HG03354 (cell line): ENCODE measurements around the gene MX2.

ENCODE experiments used
- ATAC-seq: cut with Tn5 transposase; IDR thresholded peaks from one replicate; pipeline ENCODE4 v1.9.1; 2021; ENCODE audit warnings: mild to moderate bottlenecking; ENCODE audit not compliant: unreplicated experiment, poor library complexity, severe bottlenecking

Gene MX2

DNA sequence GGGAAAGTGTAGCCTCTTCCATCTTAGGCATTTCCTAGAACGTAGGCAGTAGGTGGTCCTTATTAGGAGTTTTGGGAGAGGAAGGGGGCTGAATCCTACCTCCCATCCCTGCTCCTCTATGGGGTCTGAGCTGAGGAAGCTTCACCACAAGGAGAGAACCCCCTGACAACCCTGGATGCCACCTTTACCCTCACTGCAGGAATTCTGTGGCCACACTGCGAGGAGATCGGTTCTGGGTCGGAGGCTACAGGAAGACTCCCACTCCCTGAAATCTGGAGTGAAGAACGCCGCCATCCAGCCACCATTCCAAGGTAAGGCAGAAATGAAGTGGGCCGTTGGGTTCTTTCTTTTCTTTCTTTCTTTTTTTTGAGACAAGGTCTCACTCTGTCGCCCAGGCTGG lies 65.7 kb downstream of the MX2 start:
- ATAC-seq, result no peak

DNA sequence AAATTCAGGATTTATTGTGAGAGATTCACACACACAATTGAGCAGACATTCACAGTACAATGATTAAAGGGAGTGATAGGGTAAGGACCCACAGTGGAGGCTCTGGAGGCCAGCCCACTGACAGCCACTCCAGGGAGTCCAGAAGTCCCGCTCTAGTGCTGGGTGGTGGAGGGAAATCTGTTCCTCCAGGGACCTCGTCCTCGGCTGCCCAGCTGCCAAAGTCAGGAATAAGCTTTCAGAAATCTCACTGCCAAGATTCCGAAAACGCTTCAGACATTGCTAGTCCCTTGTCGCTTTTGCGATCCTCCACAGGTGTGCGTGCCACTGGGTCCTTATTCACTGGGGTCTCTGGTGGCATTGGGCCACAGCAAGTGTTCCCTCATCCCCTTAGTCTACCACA lies 66.5 kb downstream of the MX2 start:
- no peak for ATAC-seq

GRCh38 chr21:41428847-41429246 lies 67.0 kb downstream of the MX2 start:
- no peak for ATAC-seq

- ATAC-seq, result no peak
Measured at GRCh38 chr21:41429305-41429704, 67.5 kb downstream of the MX2 start.

DNA sequence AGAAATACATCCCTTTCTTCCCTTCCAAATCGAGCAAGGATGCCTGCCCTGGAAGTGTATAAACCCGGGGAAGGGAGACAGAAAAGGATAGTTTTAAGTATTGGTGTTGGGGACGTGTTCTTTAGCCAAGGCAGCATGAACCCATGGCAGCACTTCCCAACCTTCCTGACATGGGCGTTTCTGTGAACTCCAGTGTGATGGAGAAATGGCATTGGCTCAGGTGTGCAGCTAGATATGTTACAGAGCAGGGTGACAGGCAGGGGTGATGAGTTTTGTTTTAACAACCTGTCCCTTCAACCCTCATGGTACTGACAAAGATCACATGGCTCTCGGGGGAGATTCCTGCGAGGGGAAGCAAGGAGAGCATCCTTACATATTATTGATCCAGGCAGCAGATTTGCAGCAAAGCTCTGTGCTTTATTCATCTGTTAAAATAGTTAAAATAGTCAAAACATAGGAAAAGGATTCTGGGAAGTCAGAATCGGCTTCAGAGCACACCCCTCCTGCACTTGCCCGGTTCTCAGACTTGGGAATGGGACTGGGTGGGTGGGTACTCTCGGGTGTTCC lies 68.2 kb downstream of the MX2 start:
- no peak for ATAC-seq

DNA sequence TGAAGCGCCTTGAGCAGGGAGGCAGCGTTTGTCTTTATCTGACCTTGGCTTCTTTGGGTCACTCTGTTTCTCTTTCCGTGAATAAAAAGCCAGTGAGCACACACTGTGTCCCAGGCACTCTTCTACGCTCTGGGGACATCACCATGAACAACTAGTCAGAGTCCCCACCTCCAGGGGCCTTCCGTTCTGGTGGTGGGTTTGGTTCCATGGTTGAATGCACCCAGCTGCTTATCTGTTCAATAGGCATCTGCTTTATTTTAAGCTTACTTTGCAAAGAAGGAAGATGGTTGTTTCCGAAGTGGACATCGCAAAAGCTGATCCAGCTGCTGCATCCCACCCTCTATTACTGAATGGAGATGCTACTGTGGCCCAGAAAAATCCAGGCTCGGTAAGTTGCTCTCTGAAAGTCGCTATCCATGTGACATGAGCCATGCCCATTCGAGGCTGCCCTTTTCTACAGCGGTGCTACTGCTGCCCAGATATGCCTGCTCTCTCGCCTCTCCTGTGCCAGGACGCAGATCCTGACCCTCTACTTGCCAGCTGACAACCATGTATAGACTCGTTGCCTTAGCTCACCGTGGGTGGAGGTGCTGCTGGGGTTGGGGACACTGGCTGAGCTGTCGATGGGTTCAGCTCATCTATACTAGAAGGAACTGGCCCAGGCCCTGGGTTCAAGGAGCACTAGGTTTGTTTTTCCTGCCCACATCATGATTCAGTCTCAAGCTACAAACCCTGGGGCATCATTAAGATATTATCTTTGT lies 70.1 kb downstream of the MX2 start:
- peak; percentile 80 for ATAC-seq

DNA sequence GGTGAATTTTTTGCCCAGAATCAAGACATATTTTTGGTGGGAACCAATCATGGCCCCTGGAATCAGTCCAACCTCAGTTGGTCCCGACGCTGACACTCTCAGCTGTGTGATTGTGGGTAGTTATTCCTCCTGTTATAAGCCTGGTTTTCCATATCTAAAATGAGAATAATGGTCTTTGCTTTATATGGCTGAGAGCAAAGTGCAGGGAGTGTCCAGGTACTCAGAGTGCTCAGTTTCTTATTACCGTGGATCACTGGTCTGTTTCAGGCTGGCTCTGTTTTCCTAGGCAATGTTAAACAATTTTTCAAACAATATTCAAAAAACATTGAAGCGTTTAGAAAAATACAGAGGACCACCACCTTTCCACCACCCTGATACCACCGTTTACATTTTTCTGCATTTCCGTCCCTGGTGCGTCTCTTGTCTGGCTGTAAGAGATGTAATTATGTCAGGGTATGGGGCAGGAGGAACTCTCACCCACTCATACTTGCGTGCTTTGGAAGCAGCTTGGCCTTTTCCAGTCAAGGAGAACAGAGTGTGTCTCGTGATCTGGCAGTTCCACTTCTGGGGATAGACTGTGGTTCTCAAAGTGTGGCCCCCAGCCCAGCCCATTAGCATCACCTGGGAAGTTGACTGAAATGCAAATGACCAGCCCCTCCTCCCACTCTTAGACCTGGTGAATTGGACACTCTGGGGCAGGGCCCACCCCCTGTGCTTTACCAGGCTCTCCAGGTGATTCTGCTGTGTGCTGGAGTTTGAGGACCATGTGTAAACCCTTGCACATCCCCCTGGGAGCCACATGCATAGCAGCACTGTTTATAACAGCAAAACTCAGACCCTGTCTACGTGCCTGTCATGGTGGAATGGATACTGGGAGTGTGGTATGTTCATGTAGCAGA lies 71.0 kb downstream of the MX2 start:
- no peak for ATAC-seq

DNA sequence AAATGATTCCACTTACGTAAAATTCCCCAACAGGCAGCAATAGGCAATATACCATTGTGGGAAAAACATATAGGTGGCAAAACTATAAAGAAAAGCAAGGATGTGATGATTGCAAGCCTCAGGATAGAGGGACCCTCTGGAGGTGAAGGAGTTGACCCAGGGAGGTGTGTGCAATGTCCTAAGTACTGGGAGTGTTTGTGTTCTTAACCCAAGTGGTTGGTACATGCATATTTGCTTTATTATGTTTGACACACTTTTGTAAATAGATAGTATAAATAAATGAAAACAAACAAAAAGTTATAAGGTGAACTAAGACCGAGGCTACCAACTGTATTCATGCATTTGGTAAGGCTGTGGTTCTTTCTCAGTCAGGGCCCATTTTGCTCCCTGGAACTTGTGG lies 71.7 kb downstream of the MX2 start:
- no peak for ATAC-seq

GRCh38 chr21:41435706-41436105 lies 73.9 kb downstream of the MX2 start:
- ATAC-seq, result no peak

GRCh38 chr21:41437729-41438128 lies 75.9 kb downstream of the MX2 start:
- no peak for ATAC-seq

DNA sequence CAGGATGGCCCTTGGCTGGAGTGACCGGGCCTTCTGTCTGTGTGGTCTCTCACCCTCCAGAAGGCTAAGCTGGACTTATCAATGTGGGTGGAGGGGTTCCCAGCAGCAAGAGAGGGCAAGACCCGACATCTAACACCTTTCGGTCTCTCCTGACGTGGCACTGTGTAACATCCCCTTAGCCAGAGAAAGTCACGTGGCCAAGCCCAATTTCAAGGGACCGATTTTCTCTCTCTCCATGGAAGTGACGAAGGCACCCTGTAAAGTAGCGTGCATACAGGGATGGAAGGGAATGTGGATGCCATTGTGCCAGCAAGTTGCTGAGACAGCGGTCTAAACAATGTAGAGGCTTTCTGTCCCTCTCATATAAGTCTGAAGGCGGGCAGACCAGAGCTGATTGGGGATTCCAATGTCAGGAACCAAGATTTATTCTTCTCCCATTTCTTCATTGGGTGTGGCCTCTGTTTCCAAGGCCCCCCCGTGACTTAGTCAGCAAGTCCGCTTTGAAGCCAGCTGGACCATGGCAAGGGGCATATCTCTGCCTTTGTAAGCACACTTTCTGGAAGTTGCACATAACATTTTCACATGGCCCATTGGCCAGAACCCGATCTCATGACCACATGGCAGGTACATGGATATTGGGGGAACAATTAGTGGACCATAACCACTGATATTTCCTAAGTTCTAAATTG lies 76.7 kb downstream of the MX2 start:
- ATAC-seq, result no peak

DNA sequence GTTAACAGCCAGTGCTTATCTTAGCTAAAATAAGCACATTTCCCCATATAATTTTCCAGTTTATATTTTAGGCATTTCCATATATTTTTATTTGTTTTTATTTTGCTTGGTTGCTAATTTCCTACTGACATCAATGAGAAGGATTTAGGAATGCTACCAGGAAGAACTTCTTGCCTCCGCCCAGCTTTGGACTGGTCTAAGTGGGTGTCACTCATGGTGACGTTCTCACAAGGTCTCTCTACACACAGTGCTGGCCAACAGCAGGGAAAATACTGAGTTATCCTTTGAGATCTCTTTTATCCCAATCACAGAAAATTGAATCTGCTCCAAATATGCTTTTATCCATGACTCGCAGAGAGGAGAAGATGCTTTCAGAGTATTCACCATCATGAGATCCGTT lies 77.4 kb downstream of the MX2 start:
- ATAC-seq, result no peak

DNA sequence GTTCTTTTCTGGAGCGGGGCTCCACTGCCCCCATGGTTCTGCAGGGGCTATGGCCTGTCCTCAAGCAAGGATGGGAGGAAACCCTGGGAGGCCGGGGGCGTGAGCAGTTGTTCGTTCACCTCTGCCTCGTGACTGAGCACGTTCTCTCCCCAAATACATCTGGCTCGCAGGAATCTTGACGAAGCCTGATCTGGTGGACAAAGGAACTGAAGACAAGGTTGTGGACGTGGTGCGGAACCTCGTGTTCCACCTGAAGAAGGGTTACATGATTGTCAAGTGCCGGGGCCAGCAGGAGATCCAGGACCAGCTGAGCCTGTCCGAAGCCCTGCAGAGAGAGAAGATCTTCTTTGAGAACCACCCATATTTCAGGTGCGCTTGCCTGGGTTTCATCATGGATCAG lies 79.7 kb downstream of the MX2 start:
- no peak for ATAC-seq

DNA sequence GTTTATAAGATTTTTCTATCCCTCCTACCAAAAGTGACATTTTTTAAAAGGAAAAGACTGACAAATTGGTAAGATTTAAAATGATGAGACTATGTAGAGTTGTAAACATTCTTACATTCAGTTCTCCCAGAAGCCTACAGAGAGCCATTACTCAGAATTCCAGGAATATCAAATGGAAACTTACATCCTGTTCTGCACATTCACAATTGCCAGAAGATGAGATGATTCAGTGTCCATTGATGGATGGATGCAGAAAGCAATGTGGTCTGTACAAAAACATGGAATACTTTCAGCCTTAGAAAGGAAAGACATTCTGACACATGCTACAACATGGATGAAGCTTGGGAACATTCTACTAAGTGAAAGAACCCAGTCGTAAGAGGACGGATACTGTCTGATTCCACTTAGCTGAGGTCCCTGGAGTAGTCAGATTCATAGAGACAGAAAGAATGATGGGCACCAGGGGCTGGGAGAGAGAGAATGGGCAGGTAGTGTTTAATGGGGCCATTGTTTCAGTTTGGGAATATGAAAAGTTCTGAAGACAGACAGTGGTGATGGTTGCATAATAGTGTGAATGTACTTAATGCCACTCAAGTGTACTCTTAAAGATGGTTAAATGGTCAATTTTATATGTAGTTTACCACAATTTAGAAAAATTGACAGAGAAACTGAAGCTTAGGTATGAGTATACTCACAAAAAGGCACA lies 80.8 kb downstream of the MX2 start:
- no peak for ATAC-seq

DNA sequence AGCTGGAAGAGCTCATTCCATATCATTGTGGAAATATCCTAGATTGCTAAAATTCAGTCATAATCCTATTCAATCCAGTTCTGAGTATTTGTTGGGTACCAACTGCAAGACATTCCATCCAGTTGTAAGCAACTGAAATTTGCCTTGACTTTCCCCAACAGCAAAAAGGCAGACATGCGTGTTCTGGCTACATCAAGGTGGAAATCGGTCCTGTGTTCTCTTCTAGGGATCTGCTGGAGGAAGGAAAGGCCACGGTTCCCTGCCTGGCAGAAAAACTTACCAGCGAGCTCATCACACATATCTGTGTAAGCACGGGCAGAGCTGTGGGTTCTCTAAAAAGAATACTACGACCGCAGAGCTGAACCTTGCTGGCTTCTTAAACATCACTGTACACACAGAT lies 81.7 kb downstream of the MX2 start:
- no peak for ATAC-seq

DNA sequence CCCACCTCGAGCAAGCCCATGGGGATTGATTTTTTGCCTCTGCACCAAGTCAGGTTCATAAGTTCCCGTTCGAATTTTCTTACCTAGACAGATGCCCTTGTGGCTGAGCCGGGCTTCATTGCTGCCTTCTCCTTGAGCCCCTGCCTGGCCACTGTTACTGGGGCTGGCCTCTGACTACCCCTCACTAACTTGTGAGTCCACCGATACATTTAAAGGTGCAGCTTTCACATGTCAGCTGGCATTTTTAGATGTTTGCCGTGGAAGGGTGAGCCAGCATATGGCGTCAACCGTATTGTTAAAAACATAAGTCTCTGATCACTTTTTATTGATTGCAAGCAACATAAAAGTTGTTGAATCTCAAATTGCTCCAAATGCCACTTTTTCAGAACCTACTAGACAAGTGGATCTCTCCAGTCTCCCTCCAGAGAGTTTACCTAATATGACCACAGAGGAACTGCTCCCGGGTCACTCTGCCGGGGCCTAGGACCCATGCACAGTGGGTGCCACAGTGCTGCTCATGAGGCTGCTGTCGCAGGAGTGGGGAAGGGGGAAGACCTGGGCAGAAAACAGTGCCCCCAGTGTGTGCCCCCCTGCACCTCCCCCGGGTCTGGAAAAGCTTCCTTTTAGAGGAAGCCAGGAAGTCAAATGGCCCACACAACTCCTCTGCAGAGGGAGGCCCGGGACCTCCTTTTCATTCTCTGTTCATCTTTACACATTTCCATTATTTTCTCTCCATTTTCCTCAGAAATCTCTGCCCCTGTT lies 83.1 kb downstream of the MX2 start:
- ATAC-seq, result no peak

DNA sequence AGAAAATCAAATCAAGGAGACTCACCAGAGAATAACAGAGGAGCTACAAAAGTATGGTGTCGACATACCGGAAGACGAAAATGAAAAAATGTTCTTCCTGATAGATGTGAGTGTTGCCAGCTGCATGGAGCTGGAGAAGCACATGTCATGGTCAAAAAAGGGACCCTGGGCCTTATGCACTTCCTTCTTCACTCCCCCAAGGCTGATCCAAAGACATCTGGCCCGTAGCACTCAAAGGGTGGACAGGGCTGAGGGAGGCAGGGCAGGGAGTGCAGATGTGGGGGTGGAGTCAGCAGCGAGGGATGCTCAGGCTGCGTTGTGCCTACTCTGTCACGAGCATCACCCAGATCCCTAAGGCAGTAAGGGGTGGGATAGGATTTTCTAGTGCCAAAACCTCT lies 83.6 kb downstream of the MX2 start:
- no peak for ATAC-seq

GRCh38 chr21:41446586-41446985 lies 84.8 kb downstream of the MX2 start:
- no peak for ATAC-seq

- no peak for ATAC-seq
Measured at GRCh38 chr21:41447356-41447755, 85.5 kb downstream of the MX2 start.
